HepG2 (cell line): ENCODE data around the gene TIMM13. TPM values are rescaled to one million over a fixed set of nuclear protein-coding genes. Genes with fewer than 3 reads are reported as not detected.

Source experiments
- ARID4A ChIP-seq: sonication (generic); formaldehyde crosslinking; IDR thresholded peaks from 2 replicates; pipeline ENCODE4 v1.5.0; 2020; ENCODE audit warnings: mild to moderate bottlenecking, missing genetic modification reagents, borderline replicate concordance
- ELF4 ChIP-seq: sonication (generic); formaldehyde crosslinking; IDR thresholded peaks from 2 replicates; pipeline ENCODE4 v1.5.0; 2020; ENCODE audit warnings: missing genetic modification reagents, mild to moderate bottlenecking, moderate library complexity, borderline replicate concordance
- HNF1B ChIP-seq: sonication (generic); formaldehyde crosslinking; IDR thresholded peaks from 2 replicates; pipeline ENCODE4 v1.5.1; 2020; ENCODE audit warnings: mild to moderate bottlenecking, moderate library complexity, missing genetic modification reagents
- HOXA3 ChIP-seq: sonication (generic); formaldehyde crosslinking; IDR thresholded peaks from 2 replicates; pipeline ENCODE4 v1.5.0; 2020; ENCODE audit warnings: missing genetic modification reagents
- MAFK ChIP-seq, 2 experiments: IDR thresholded peaks in 1 of 2; conservative IDR thresholded peaks in 1 of 2; 2 replicates each; pipeline ENCODE4 v1.6.1; 2011; ENCODE audit warnings: improper control_type of control experiment in 2 of 2, low read length in 2 of 2
- MED8 ChIP-seq: sonication (generic); formaldehyde crosslinking; IDR thresholded peaks from 2 replicates; pipeline ENCODE4 v1.8.1; 2023; ENCODE audit warnings: mild to moderate bottlenecking, missing genetic modification reagents; ENCODE audit not compliant: insufficient replicate concordance
- MXD4 ChIP-seq: IDR thresholded peaks from 2 replicates; pipeline ENCODE4 v1.6.1; 2016; ENCODE audit warnings: mild to moderate bottlenecking, missing biosample characterization, missing genetic modification reagents
- RORA ChIP-seq: sonication (generic); formaldehyde crosslinking; IDR thresholded peaks from 2 replicates; pipeline ENCODE4 v1.5.0; 2020; ENCODE audit warnings: mild to moderate bottlenecking, missing genetic modification reagents, moderate library complexity
- SAP130 ChIP-seq: IDR thresholded peaks from 2 replicates; pipeline ENCODE4 v1.6.1; 2016; ENCODE audit warnings: low read depth
- ZFP36L1 ChIP-seq: sonication (generic); formaldehyde crosslinking; IDR thresholded peaks from 2 replicates; pipeline ENCODE4 v1.8.0; 2022; ENCODE audit warnings: mild to moderate bottlenecking, missing genetic modification reagents, moderate library complexity
- ZNF24 ChIP-seq: fragments of 450-650 bp; IDR thresholded peaks from 2 replicates; pipeline ENCODE4 v1.6.1; 2017; ENCODE audit warnings: antibody characterized with exemption, mild to moderate bottlenecking
- ZNF296 ChIP-seq: sonication (generic); formaldehyde crosslinking; conservative IDR thresholded peaks from 2 replicates; pipeline ENCODE4 v1.5.0; 2020; ENCODE audit warnings: mild to moderate bottlenecking, missing genetic modification reagents
- ZNF30 ChIP-seq: sonication (generic); formaldehyde crosslinking; IDR thresholded peaks from 2 replicates; pipeline ENCODE4 v1.5.0; 2020; ENCODE audit warnings: mild to moderate bottlenecking, missing genetic modification reagents
- ZNF430 ChIP-seq: sonication (generic); formaldehyde crosslinking; IDR thresholded peaks from 2 replicates; pipeline ENCODE4 v1.9.0; 2021; ENCODE audit warnings: mild to moderate bottlenecking, missing genetic modification reagents
- ZNF570 ChIP-seq: sonication (generic); formaldehyde crosslinking; IDR thresholded peaks from 2 replicates; pipeline ENCODE4 v1.4.0; 2020; ENCODE audit warnings: mild to moderate bottlenecking, missing genetic modification reagents, borderline replicate concordance
- ZNF576 ChIP-seq: sonication (generic); formaldehyde crosslinking; IDR thresholded peaks from 2 replicates; pipeline ENCODE4 v1.4.0; 2020; ENCODE audit warnings: mild to moderate bottlenecking, missing genetic modification reagents
- ZNF674 ChIP-seq: sonication (generic); formaldehyde crosslinking; IDR thresholded peaks from 2 replicates; pipeline ENCODE4 v1.5.0; 2020; ENCODE audit warnings: low read depth, mild to moderate bottlenecking, missing genetic modification reagents
- ZNF691 ChIP-seq: sonication (generic); formaldehyde crosslinking; IDR thresholded peaks from 2 replicates; pipeline ENCODE4 v1.4.0; 2020; ENCODE audit warnings: missing genetic modification reagents, low read depth, mild to moderate bottlenecking, borderline replicate concordance
- ZNF788 ChIP-seq: sonication (generic); formaldehyde crosslinking; IDR thresholded peaks from 2 replicates; pipeline ENCODE4 v1.5.0; 2020; ENCODE audit warnings: mild to moderate bottlenecking, missing genetic modification reagents, borderline replicate concordance
- polyA plus RNA-seq, 8 experiments: library from polyadenylated mRNA; depleted of rRNA in 3 of 8; stranded (reverse) in 7 of 8; unstranded in 1 of 8; fragments of >200 nt; fragmentation: Illumina TruSeq in 4 of 8; extraction: Trizol in 4 of 8; gene quantifications; 2 replicates each; pipeline versions ENCODE4 v1.2.1 to v1.2.3, GENCODE V29; 2011 to 2016; ENCODE audit warnings: low read depth in 4 of 8, missing spikeins in 1 of 8, mixed read lengths in 1 of 8; ENCODE audit not compliant: insufficient read depth in 1 of 8
- total RNA-seq, 5 experiments: library from RNA; depleted of rRNA; stranded (reverse); fragments of >200 nt; fragmentation: Illumina TruSeq; extraction: Trizol; gene quantifications; 2 replicates each; pipeline ENCODE4 v1.2.3, GENCODE V29; 2016; ENCODE audit warnings: low read depth in 1 of 5
- TF ChIP-seq, protein P1 (sequence below): sonication (generic); formaldehyde crosslinking; IDR thresholded peaks from 2 replicates; pipeline ENCODE4 v1.4.0; 2020; ENCODE audit warnings: missing genetic modification reagents

Gene TIMM13
- total and polyA plus RNA-seq, 2 of the 13 experiments (the other 11 are each of a cell fraction or from before 2014, with no cell fraction given) = 48.4 to 108 TPM

GRCh38 chr19:2385053-2385721, 42.2 kb downstream of the TIMM13 start (continued):
- peak; percentile 69 for TF ChIP-seq ZNF691 (CRISPR knock-in tag)
- TF ChIP-seq, protein P1, sequence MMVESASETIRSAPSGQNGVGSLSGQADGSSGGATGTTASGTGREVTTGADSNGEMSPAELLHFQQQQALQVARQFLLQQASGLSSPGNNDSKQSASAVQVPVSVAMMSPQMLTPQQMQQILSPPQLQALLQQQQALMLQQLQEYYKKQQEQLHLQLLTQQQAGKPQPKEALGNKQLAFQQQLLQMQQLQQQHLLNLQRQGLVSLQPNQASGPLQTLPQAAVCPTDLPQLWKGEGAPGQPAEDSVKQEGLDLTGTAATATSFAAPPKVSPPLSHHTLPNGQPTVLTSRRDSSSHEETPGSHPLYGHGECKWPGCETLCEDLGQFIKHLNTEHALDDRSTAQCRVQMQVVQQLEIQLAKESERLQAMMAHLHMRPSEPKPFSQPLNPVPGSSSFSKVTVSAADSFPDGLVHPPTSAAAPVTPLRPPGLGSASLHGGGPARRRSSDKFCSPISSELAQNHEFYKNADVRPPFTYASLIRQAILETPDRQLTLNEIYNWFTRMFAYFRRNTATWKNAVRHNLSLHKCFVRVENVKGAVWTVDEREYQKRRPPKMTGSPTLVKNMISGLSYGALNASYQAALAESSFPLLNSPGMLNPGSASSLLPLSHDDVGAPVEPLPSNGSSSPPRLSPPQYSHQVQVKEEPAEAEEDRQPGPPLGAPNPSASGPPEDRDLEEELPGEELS (CRISPR knock-in tag) = 0 out of 2 replicates have a peak, but pooled peaks have one; percentile 10
- no peak for TF ChIP-seq ZNF430
- peak; percentile 47; the same call in 1 of the 2 replicates for TF ChIP-seq HOXA3
- no peak for TF ChIP-seq RORA (CRISPR knock-in tag)
- 0 out of 2 replicates have a peak, but pooled peaks have one; percentile 62 for TF ChIP-seq ZFP36L1
- TF ChIP-seq ZNF674 = no peak
- 0 out of 2 replicates have a peak, but pooled peaks have one; percentile 32 for TF ChIP-seq ZNF24
- peak; percentile 43; the same call in 1 of the 2 replicates for TF ChIP-seq ZNF788 (CRISPR knock-in tag)
- TF ChIP-seq MXD4 (CRISPR knock-in tag) = 0 out of 2 replicates have a peak, but pooled peaks have one; percentile 38
- peak; percentile 81 for TF ChIP-seq SAP130 (CRISPR knock-in tag)
- TF ChIP-seq ARID4A (CRISPR knock-in tag) = peak; percentile 15; the same call in 1 of the 2 replicates
- no peak for TF ChIP-seq ZNF570 (CRISPR knock-in tag)
- TF ChIP-seq MED8 = no peak
- TF ChIP-seq ZNF576 (CRISPR knock-in tag) = no peak
- peak; percentile 40 to 64; a peak in 3 of 4 replicates for TF ChIP-seq MAFK (conservative IDR thresholded peaks at IDR 0.05 in 1 of 2, IDR thresholded peaks at IDR 0.05 in 1 of 2; ENCODE audit: low read length in 2 of 2)
- no peak; the same call in 1 of the 2 replicates for TF ChIP-seq HNF1B (CRISPR knock-in tag)
- TF ChIP-seq ELF4 (CRISPR knock-in tag) = 0 out of 2 replicates have a peak, but pooled peaks have one; percentile 18
- no peak for TF ChIP-seq ZNF30
- TF ChIP-seq ZNF296 (CRISPR knock-in tag) = no peak
